PC-3 (cell line): ENCODE measurements around the gene ELANE. TPM values are rescaled to one million over a fixed set of nuclear protein-coding genes. Genes with fewer than 3 reads are reported as not detected.

Source experiments
- ATAC-seq: fragments of 200-7000 bp; cut with Tn5 transposase; 2 replicates; pipeline ENCODE4 v1.9.1; 2020; ENCODE audit warnings: mild to moderate bottlenecking, moderate library complexity
- BruUV-seq: library from RNA; stranded (reverse); fragments of 400-500 nt; replicated peaks from 2 replicates; lab custom pipeline; 2021; lab: Mats Ljungman, UMichigan
- CTCF ChIA-PET: fragments of 300-600 bp; sonication (Branson Sonifier 250); formaldehyde crosslinking; loops from one replicate; lab custom pipeline; 2022; ENCODE audit warnings: antibody characterized with exemption; lab: Charles Lee
- POLR2A ChIA-PET: fragments of 300-600 bp; sonication (Branson Sonifier 250); formaldehyde crosslinking; loops from one replicate; lab custom pipeline; 2022; ENCODE audit warnings: antibody characterized with exemption; ENCODE audit not compliant: unreplicated experiment; lab: Charles Lee
- DNase-seq: peaks from one replicate; pipeline ENCODE4 v3.0.0-alpha.2; 2015
- H2AFZ ChIP-seq: fragments of 300-600 bp; sonication (generic); 2 replicates; pipeline ENCODE4 v1.6.0; 2016; ENCODE audit warnings: antibody characterized with exemption, low read length
- H3F3A ChIP-seq: fragments of 300-600 bp; sonication (generic); one replicate; pipeline ENCODE4 v1.6.0; 2017; ENCODE audit warnings: antibody characterized with exemption, low read length, control low read depth, mild to moderate bottlenecking; ENCODE audit not compliant: unreplicated experiment
- H3K27ac ChIP-seq: fragments of 300-600 bp; sonication (generic); 2 replicates; pipeline ENCODE4 v1.5.1; 2016; ENCODE audit warnings: mild to moderate bottlenecking, low read length
- H3K27me3 ChIP-seq: fragments of 300-600 bp; sonication (generic); 2 replicates; pipeline ENCODE4 v1.6.1; 2016; ENCODE audit warnings: low read length, mixed read lengths
- H3K36me3 ChIP-seq: fragments of 300-600 bp; sonication (generic); 2 replicates; pipeline ENCODE4 v1.6.1; 2016; ENCODE audit warnings: low read depth, mixed run types, low read length, mixed read lengths
- H3K4me1 ChIP-seq: fragments of 300-600 bp; sonication (generic); 2 replicates; pipeline ENCODE4 v1.5.1; 2016; ENCODE audit warnings: low read length; ENCODE audit not compliant: insufficient read depth
- H3K4me2 ChIP-seq: fragments of 300-600 bp; sonication (generic); 2 replicates; pipeline ENCODE4 v1.6.0; 2016; ENCODE audit warnings: low read length
- H3K4me3 ChIP-seq: fragments of 300-600 bp; sonication (generic); 2 replicates; pipeline ENCODE4 v1.5.1; 2016; ENCODE audit warnings: mild to moderate bottlenecking, low read length, mixed read lengths
- H3K79me2 ChIP-seq: fragments of 300-600 bp; sonication (generic); 2 replicates; pipeline ENCODE4 v1.6.1; 2017; ENCODE audit warnings: low read length, mixed read lengths
- H3K9ac ChIP-seq: fragments of 300-600 bp; sonication (generic); 2 replicates; pipeline ENCODE4 v1.6.0; 2016; ENCODE audit warnings: mild to moderate bottlenecking, low read length
- H3K9me2 ChIP-seq: fragments of 300-600 bp; sonication (generic); replicated peaks from 2 replicates; pipeline ENCODE4 v1.6.1; 2016; ENCODE audit warnings: mixed run types, low read length, mixed read lengths
- H3K9me3 ChIP-seq: fragments of 300-600 bp; sonication (generic); 2 replicates; pipeline ENCODE4 v1.6.1; 2016; ENCODE audit warnings: low read length, mixed read lengths
- H4K20me1 ChIP-seq: fragments of 300-600 bp; sonication (generic); 2 replicates; pipeline ENCODE4 v1.6.1; 2016; ENCODE audit warnings: low read length, mixed read lengths
- CTCF ChIP-seq: fragments of 300-600 bp; sonication (generic); conservative IDR thresholded peaks from 2 replicates; pipeline ENCODE4 v1.5.1; 2017; ENCODE audit warnings: antibody characterized with exemption, low read depth, mild to moderate bottlenecking, low read length
- EZH2 ChIP-seq: fragments of 300-600 bp; sonication (generic); IDR thresholded peaks from one replicate; pipeline ENCODE4 v1.6.1; 2017; ENCODE audit warnings: antibody characterized with exemption, mild to moderate bottlenecking, low read length; ENCODE audit not compliant: unreplicated experiment
- EZH2phosphoT487 ChIP-seq: fragments of 300-600 bp; sonication (generic); IDR thresholded peaks from 2 replicates; pipeline ENCODE4 v1.6.1; 2018; ENCODE audit warnings: mild to moderate bottlenecking, antibody characterized with exemption, low read length, borderline replicate concordance
- intact Hi-C: fragments of 100-400 bp; cut with micrococcal nuclease; formaldehyde crosslinking; loops from 2 replicates; pipeline ENCODE4 v1.9.0; 2023
- total RNA-seq: library from RNA; depleted of rRNA; stranded (reverse); fragments of >200 nt; gene quantifications from 2 replicates; pipeline ENCODE4 v1.2.3, GENCODE V29; 2014

The ELANE gene
- total RNA-seq, 1 experiment from 2014 or later = not detected

- H4K20me1 ChIP-seq = no peaks in the 10 kb centered on the region
- no peaks in the 10 kb centered on the region; the same call in 1 of the 2 replicates for H3K36me3 ChIP-seq
- no peak overlapping the region for H3K27ac ChIP-seq
- no peaks in the 10 kb centered on the region for H3K79me2 ChIP-seq
- CTCF ChIA-PET = no interaction called here
- H2AFZ ChIP-seq = no peak overlapping the region
- no TSS peak for BruUV-seq
- peaks cover 12% of the 10 kb centered on the region for H3K4me1 ChIP-seq
- H3K9me2 ChIP-seq = no peaks in the 10 kb centered on the region
- H3K4me3 ChIP-seq = no peak overlapping the region
- TF ChIP-seq CTCF = no peak
- no peak for TF ChIP-seq EZH2phosphoT487
- no peak for TF ChIP-seq EZH2
- H3K9me3 ChIP-seq = no peaks in the 10 kb centered on the region
- ATAC-seq (no peak), DNase-seq (no peak)
- H3K27me3 ChIP-seq = no peaks in the 10 kb centered on the region
- H3K4me2 ChIP-seq = no peak overlapping the region
- H3F3A ChIP-seq = no peaks in the 10 kb centered on the region
- POLR2A ChIA-PET = no interaction called here
- no peak overlapping the region for H3K9ac ChIP-seq
- intact Hi-C loops = no loop called here
These were observed 19.6 kb downstream of the ELANE start for GRCh38 chr19:871446-872265.

GRCh38 chr19:872266-872951, 20.3 kb downstream of the ELANE start:
- BruUV-seq = no TSS peak
- peaks cover 12% of the 10 kb centered on the region for H3K4me1 ChIP-seq
- no peaks in the 10 kb centered on the region for H3K27me3 ChIP-seq
- no peaks in the 10 kb centered on the region for H3F3A ChIP-seq
- no peaks in the 10 kb centered on the region for H3K9me3 ChIP-seq
- ChIA-PET CTCF (no interaction called here), POLR2A (no interaction called here)
- no peak overlapping the region for H2AFZ ChIP-seq
- peak; percentile 52 for ATAC-seq
- H3K27ac ChIP-seq = no peak overlapping the region
- H3K4me3 ChIP-seq = no peak overlapping the region
- intact Hi-C loops = no loop called here
- H4K20me1 ChIP-seq = no peaks in the 10 kb centered on the region
- no peak for TF ChIP-seq EZH2
- TF ChIP-seq CTCF = no peak
- no peak for TF ChIP-seq EZH2phosphoT487
- no peaks in the 10 kb centered on the region for H3K9me2 ChIP-seq
- H3K4me2 ChIP-seq = no peak overlapping the region
- no peaks in the 10 kb centered on the region; the same call in 1 of the 2 replicates for H3K36me3 ChIP-seq
- no peak overlapping the region for H3K9ac ChIP-seq
- no peaks in the 10 kb centered on the region for H3K79me2 ChIP-seq
- peak; percentile 45 for DNase-seq

GRCh38 chr19:873084-873483, 21.0 kb downstream of the ELANE start:
- TF ChIP-seq CTCF (no peak), EZH2phosphoT487 (no peak), EZH2 (no peak)
- no peaks in the 10 kb centered on the region for H3K9me2 ChIP-seq
- no peaks in the 10 kb centered on the region for H4K20me1 ChIP-seq
- H3K4me3 ChIP-seq = no peak overlapping the region
- no TSS peak for BruUV-seq
- ChIA-PET CTCF (no interaction called here), POLR2A (no interaction called here)
- H3K36me3 ChIP-seq = no peaks in the 10 kb centered on the region; the same call in 1 of the 2 replicates
- H3K9me3 ChIP-seq = no peaks in the 10 kb centered on the region
- no peaks in the 10 kb centered on the region for H3F3A ChIP-seq
- ATAC-seq (no peak), DNase-seq (no peak)
- H2AFZ ChIP-seq = no peak overlapping the region
- no peak overlapping the region for H3K27ac ChIP-seq
- H3K9ac ChIP-seq = no peak overlapping the region
- H3K79me2 ChIP-seq = no peaks in the 10 kb centered on the region
- peaks cover 12% of the 10 kb centered on the region for H3K4me1 ChIP-seq
- no peak overlapping the region for H3K4me2 ChIP-seq
- intact Hi-C loops = no loop called here
- no peaks in the 10 kb centered on the region for H3K27me3 ChIP-seq
